ENCODE results near the gene LCN9. TPM values are rescaled to one million over a fixed set of nuclear protein-coding genes. Genes with fewer than 3 reads are reported as not detected.

LCN9 gene
- total RNA-seq, 1 experiment from 2014 or later = not detected

DNA sequence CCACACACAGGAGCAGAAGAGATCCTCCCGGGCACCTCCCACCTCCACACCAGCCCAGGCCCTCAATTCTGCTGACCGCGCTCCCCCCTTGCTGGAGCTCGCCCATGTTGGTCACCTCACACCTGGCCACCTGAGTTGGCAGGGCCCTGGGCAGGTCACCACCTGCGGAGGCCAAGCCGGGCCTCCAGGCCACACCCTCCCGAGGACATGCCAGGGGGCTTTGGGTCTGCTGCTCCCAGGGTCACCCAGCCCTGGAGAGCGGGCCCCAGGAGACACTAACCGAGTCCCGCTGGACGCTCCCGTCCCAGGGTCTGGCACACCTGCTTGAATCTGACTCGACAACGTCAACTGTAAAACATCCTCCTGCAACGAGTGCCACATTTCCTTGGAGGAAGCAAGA is 34.1 kb downstream of the LCN9 start:
- TF ChIP-seq TCF7L2 (IDR thresholded peaks at IDR 0.05; ENCODE audit: low read depth, low read length) (no peak), SIN3A (IDR thresholded peaks at IDR 0.05; ENCODE audit: borderline replicate concordance, insufficient read depth, low read depth, low read length) (no peak), POLR2AphosphoS5 (IDR thresholded peaks at IDR 0.05; ENCODE audit: low read depth, low read length) (no peak), CTCF (IDR thresholded peaks at IDR 0.05) (no peak)
- TF ChIP-seq, protein P1, sequence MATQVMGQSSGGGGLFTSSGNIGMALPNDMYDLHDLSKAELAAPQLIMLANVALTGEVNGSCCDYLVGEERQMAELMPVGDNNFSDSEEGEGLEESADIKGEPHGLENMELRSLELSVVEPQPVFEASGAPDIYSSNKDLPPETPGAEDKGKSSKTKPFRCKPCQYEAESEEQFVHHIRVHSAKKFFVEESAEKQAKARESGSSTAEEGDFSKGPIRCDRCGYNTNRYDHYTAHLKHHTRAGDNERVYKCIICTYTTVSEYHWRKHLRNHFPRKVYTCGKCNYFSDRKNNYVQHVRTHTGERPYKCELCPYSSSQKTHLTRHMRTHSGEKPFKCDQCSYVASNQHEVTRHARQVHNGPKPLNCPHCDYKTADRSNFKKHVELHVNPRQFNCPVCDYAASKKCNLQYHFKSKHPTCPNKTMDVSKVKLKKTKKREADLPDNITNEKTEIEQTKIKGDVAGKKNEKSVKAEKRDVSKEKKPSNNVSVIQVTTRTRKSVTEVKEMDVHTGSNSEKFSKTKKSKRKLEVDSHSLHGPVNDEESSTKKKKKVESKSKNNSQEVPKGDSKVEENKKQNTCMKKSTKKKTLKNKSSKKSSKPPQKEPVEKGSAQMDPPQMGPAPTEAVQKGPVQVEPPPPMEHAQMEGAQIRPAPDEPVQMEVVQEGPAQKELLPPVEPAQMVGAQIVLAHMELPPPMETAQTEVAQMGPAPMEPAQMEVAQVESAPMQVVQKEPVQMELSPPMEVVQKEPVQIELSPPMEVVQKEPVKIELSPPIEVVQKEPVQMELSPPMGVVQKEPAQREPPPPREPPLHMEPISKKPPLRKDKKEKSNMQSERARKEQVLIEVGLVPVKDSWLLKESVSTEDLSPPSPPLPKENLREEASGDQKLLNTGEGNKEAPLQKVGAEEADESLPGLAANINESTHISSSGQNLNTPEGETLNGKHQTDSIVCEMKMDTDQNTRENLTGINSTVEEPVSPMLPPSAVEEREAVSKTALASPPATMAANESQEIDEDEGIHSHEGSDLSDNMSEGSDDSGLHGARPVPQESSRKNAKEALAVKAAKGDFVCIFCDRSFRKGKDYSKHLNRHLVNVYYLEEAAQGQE (IDR thresholded peaks at IDR 0.05; ENCODE audit: insufficient read depth in 1 of 2, low read depth in 2 of 2, low read length in 1 of 2) = no peak
- no peaks in the 10 kb centered on the region for H3K27me3 ChIP-seq (ENCODE audit: control insufficient read depth, insufficient read depth, low read length)
- H3K36me3 ChIP-seq (ENCODE audit: control insufficient read depth, insufficient read depth, low read length) = no peaks in the 10 kb centered on the region
- no peak for ATAC-seq
- intact Hi-C loops (cut with micrococcal nuclease; ENCODE audit: unreplicated experiment) (no loop called here), in situ Hi-C loops (cut with HindIII; ENCODE audit: low pct_unique_long_range_greater_than_20kb, low sequenced_read_pairs) (no loop called here)
- no peaks in the 10 kb centered on the region for H3K4me1 ChIP-seq (ENCODE audit: control insufficient read depth, insufficient read depth, low read length)
- CTCF ChIA-PET = no interaction called here
- POLR2A ChIA-PET = no interaction called here
- no peak for DNase-seq (ENCODE audit: low read depth, low spot score)
- H3K4me3 ChIP-seq (ENCODE audit: low read depth in 2 of 2, low read length in 2 of 2) = no peak overlapping the region
- no peaks in the 10 kb centered on the region for H3K9me3 ChIP-seq (ENCODE audit: control insufficient read depth, insufficient read depth, low read depth, low read length)
- no peak overlapping the region for H3K27ac ChIP-seq (ENCODE audit: low read length)
- BruUV-seq (replicated peaks) = no TSS peak

GRCh38 chr9:135698236-135698635 is 35.1 kb downstream of the LCN9 start:
- CTCF ChIA-PET = no interaction called here
- no peaks in the 10 kb centered on the region for H3K36me3 ChIP-seq (ENCODE audit: control insufficient read depth, insufficient read depth, low read length)
- ATAC-seq (no peak), DNase-seq (ENCODE audit: low read depth, low spot score) (no peak)
- H3K4me1 ChIP-seq (ENCODE audit: control insufficient read depth, insufficient read depth, low read length) = no peaks in the 10 kb centered on the region
- H3K27me3 ChIP-seq (ENCODE audit: control insufficient read depth, insufficient read depth, low read length) = no peaks in the 10 kb centered on the region
- intact Hi-C loops (cut with micrococcal nuclease; ENCODE audit: unreplicated experiment) = no loop called here
- in situ Hi-C loops (cut with HindIII; ENCODE audit: low pct_unique_long_range_greater_than_20kb, low sequenced_read_pairs) = no loop called here
- POLR2A ChIA-PET = no interaction called here
- no peak for TF ChIP-seq TCF7L2 (IDR thresholded peaks at IDR 0.05; ENCODE audit: low read depth, low read length)
- TF ChIP-seq CTCF (IDR thresholded peaks at IDR 0.05) = no peak
- TF ChIP-seq, protein P1 (IDR thresholded peaks at IDR 0.05; ENCODE audit: insufficient read depth in 1 of 2, low read depth in 2 of 2, low read length in 1 of 2) = no peak
- TF ChIP-seq SIN3A (IDR thresholded peaks at IDR 0.05; ENCODE audit: borderline replicate concordance, insufficient read depth, low read depth, low read length) = no peak
- TF ChIP-seq POLR2AphosphoS5 (IDR thresholded peaks at IDR 0.05; ENCODE audit: low read depth, low read length) = no peak
- H3K9me3 ChIP-seq (ENCODE audit: control insufficient read depth, insufficient read depth, low read depth, low read length) = no peaks in the 10 kb centered on the region
- no peak overlapping the region for H3K4me3 ChIP-seq (ENCODE audit: low read depth in 2 of 2, low read length in 2 of 2)
- H3K27ac ChIP-seq (ENCODE audit: low read length) = no peak overlapping the region
- BruUV-seq (replicated peaks) = no TSS peak

Data from Panc1 (cell line).